Right lobe of liver (tissue), 4 donors: Measurements from ENCODE around the gene PCBD1.

Experiments used
- CTCF ChIP-seq, 4 donors: fragments of 200-600 bp in 3 of 4; fragments of 450-650 bp in 1 of 4; IDR thresholded peaks; one replicate each; pipeline versions ENCODE4 v1.5.1 to v1.8.0; 2016 to 2022; ENCODE audit warnings: antibody characterized with exemption in 4 of 4, mild to moderate bottlenecking in 2 of 4
- POLR2A ChIP-seq: fragments of 450-650 bp; IDR thresholded peaks from one replicate; pipeline ENCODE4 v1.6.1; 2017; ENCODE audit warnings: antibody characterized with exemption, mild to moderate bottlenecking
- donor health status: DM: no; HTN: no; CAD: no.
- donor health status: DM: no; HTN: no; CAD: no.
- donor health status: DM: no; HTN: yes; CAD: no.

DNA sequence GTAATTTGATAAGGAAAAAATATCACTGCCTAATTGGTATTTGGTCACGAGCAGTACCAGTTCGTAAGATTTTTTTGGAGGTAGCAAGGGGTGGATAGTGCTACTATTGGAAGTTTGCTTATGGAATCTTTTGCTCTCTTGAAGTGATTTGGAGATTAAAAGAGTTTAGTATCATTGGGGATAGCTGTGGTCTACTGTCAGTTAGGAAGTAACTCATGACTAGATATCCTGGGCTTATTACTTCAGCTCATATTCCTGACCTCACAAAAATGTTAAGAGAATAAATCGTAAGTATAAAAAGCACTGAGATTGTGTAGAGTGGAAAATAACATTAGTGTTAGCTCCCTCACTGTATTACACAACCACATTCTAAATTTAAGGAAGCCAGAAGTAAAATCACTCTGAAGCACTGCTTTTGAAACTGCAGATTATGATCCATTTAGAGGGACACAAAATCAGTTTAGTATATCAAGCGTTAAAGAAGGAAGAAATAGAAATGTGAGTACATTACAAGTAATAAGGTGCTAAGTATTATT lies 50.0 kb downstream of the PCBD1 start:
- no peak for TF ChIP-seq CTCF (IDR thresholded peaks at IDR 0.05)
- TF ChIP-seq POLR2A = no peak
